Measurements from ENCODE around the gene ATF5. TPM values are rescaled to one million over a fixed set of nuclear protein-coding genes. Genes with fewer than 3 reads are reported as not detected.
"Not testable (repeated sequence)": the region's sequence is repeated elsewhere in the genome, so short reads cannot be mapped to it uniquely, and the experiment has no call there.

Gene ATF5
- total RNA-seq, 1 donor from 2014 or later, result 7.2 TPM

GRCh38 chr19:49918089-49918488 is 10.9 kb upstream of the ATF5 start:
- ATAC-seq (ENCODE audit: poor library complexity) (no peak), DNase-seq (no peak)
- intact Hi-C loops (cut with DNase I), result no loop called here

GRCh38 chr19:49920624-49921363 is 8.2 kb upstream of the ATF5 start:
- ATAC-seq (ENCODE audit: poor library complexity) (no peak), DNase-seq (peak; percentile 22)
- intact Hi-C loops (cut with DNase I), result no loop called here

GRCh38 chr19:49921871-49922795 is 6.9 kb upstream of the ATF5 start:
- intact Hi-C loops (cut with DNase I), result no loop called here
- DNase-seq (no peak), ATAC-seq (ENCODE audit: poor library complexity) (no peak)

- ATAC-seq (ENCODE audit: poor library complexity) (no peak), DNase-seq (no peak)
- intact Hi-C loops (cut with DNase I), result no loop called here
Measured at GRCh38 chr19:49923055-49924003, 5.7 kb upstream of the ATF5 start.

- DNase-seq (no peak), ATAC-seq (ENCODE audit: poor library complexity) (no peak)
- intact Hi-C loops (cut with DNase I), result no loop called here
Measured at GRCh38 chr19:49924004-49924880, 4.8 kb upstream of the ATF5 start.

GRCh38 chr19:49924881-49925210 is 4.2 kb upstream of the ATF5 start:
- DNase-seq; intact Hi-C loops (cut with DNase I); ATAC-seq (ENCODE audit: poor library complexity): not testable (repeated sequence)

- ATAC-seq (ENCODE audit: poor library complexity), result no peak
- intact Hi-C loops (cut with DNase I), result no loop called here
Measured at GRCh38 chr19:49925486-49925885, 3.5 kb upstream of the ATF5 start.

GRCh38 chr19:49926515-49926914 is 2.5 kb upstream of the ATF5 start:
- ATAC-seq (ENCODE audit: poor library complexity), result no peak

More at GRCh38 chr19:49925486-49925885, 3.5 kb upstream of the ATF5 start:
- DNase-seq, result no peak

GRCh38 chr19:49927526-49928264 is 1.3 kb upstream of the ATF5 start:
- ATAC-seq (ENCODE audit: poor library complexity), result no peak
- DNase-seq, result no peak
- intact Hi-C loops (cut with DNase I), result no loop called here

More at GRCh38 chr19:49926515-49926914, 2.5 kb upstream of the ATF5 start:
- no peak for DNase-seq
- intact Hi-C loops (cut with DNase I), result no loop called here

- intact Hi-C loops (cut with DNase I), result no loop called here
- DNase-seq, result peak; percentile 94
- ATAC-seq (ENCODE audit: poor library complexity), result peak; percentile 92
Measured at GRCh38 chr19:49929611-49930482, 842 bp downstream of the ATF5 start.

- DNase-seq, result peak; percentile 55
- no peak for ATAC-seq (ENCODE audit: poor library complexity)
- intact Hi-C loops (cut with DNase I), result no loop called here
Measured at GRCh38 chr19:49930483-49931011, 1.5 kb downstream of the ATF5 start.

- intact Hi-C loops (cut with DNase I), result no loop called here
- ATAC-seq (ENCODE audit: poor library complexity), result no peak
- no peak for DNase-seq
Measured at GRCh38 chr19:49931293-49932040, 2.5 kb downstream of the ATF5 start.

GRCh38 chr19:49932041-49932451 is 3.0 kb downstream of the ATF5 start:
- no peak for ATAC-seq (ENCODE audit: poor library complexity)
- intact Hi-C loops (cut with DNase I), result no loop called here
- DNase-seq, result no peak

GRCh38 chr19:49932731-49933131 is 3.7 kb downstream of the ATF5 start:
- ATAC-seq (ENCODE audit: poor library complexity), result no peak
- DNase-seq, result no peak
- intact Hi-C loops (cut with DNase I), result no loop called here

GRCh38 chr19:49933643-49934042 is 4.6 kb downstream of the ATF5 start:
- intact Hi-C loops (cut with DNase I), result no loop called here
- ATAC-seq (ENCODE audit: poor library complexity) (no peak), DNase-seq (no peak)

Data from Right ventricle myocardium superior (tissue), 1 donor.